Measurements from ENCODE around the gene RNF220.

Gene RNF220

GRCh38 chr1:44436401-44437106, 31.5 kb downstream of the RNF220 start:
- no peak for DNase-seq

- no peak for DNase-seq
These were observed 32.2 kb downstream of the RNF220 start for GRCh38 chr1:44437107-44437716.

GRCh38 chr1:44442791-44443190, 37.7 kb downstream of the RNF220 start:
- no peak for DNase-seq

- DNase-seq: no peak
These were observed 42.2 kb downstream of the RNF220 start for GRCh38 chr1:44447051-44447810.

- no peak for DNase-seq
These were observed 48.8 kb downstream of the RNF220 start for GRCh38 chr1:44453798-44454349.

GRCh38 chr1:44454704-44455103, 49.6 kb downstream of the RNF220 start:
- no peak for DNase-seq

- no peak for DNase-seq
These were observed 55.2 kb downstream of the RNF220 start for GRCh38 chr1:44460107-44460882.

GRCh38 chr1:44464361-44464760, 59.3 kb downstream of the RNF220 start:
- no peak for DNase-seq

- peak; percentile 43 for DNase-seq
These were observed 62.5 kb downstream of the RNF220 start for GRCh38 chr1:44467566-44467965.

- DNase-seq: no peak
These were observed 66.9 kb downstream of the RNF220 start for GRCh38 chr1:44471911-44472453.

GRCh38 chr1:44472620-44473525, 67.8 kb downstream of the RNF220 start:
- no peak for DNase-seq

GRCh38 chr1:44476891-44477290, 71.8 kb downstream of the RNF220 start:
- DNase-seq: no peak

GRCh38 chr1:44481701-44482100, 76.6 kb downstream of the RNF220 start:
- no peak for DNase-seq

GRCh38 chr1:44483089-44483874, 78.2 kb downstream of the RNF220 start:
- no peak for DNase-seq

- no peak for DNase-seq
These were observed 79.2 kb downstream of the RNF220 start for GRCh38 chr1:44484155-44484688.

- peak; percentile 18 for DNase-seq
These were observed 80.3 kb downstream of the RNF220 start for GRCh38 chr1:44485229-44485933.

GRCh38 chr1:44485934-44486460, 80.9 kb downstream of the RNF220 start:
- DNase-seq: no peak

GRCh38 chr1:44489481-44489880, 84.4 kb downstream of the RNF220 start:
- DNase-seq: no peak

GRCh38 chr1:44496541-44497171, 91.6 kb downstream of the RNF220 start:
- no peak for DNase-seq

Measured in right hindlimb (tissue), 1 donor.